ENCODE measurements around the gene ANO6. TPM values are rescaled to one million over a fixed set of nuclear protein-coding genes. Genes with fewer than 3 reads are reported as not detected.

Gene ANO6
- total RNA-seq, 1 experiment from 2014 or later, result 51.4 TPM

- H3K27me3 ChIP-seq (ENCODE audit: insufficient read depth, low read depth), result no peaks in the 10 kb centered on the region
- H2AFZ ChIP-seq, result no peak overlapping the region
- H3K4me2 ChIP-seq, result no peak overlapping the region
- no peak overlapping the region for H3K27ac ChIP-seq
- no peaks in the 10 kb centered on the region for H3K9me3 ChIP-seq (ENCODE audit: insufficient read depth, low read depth)
- H3K4me3 ChIP-seq, result no peak overlapping the region
- H3F3A ChIP-seq (ENCODE audit: insufficient read depth, low read depth), result peaks cover 23% of the 10 kb centered on the region
- intact Hi-C loops (cut with micrococcal nuclease; ENCODE audit: unreplicated experiment), result no loop called here
- TF ChIP-seq EZH2 (IDR thresholded peaks at IDR 0.05; ENCODE audit: low read depth) (no peak), CTCF (conservative IDR thresholded peaks at IDR 0.05) (no peak)
- DNase-seq, result no peak
- ChIA-PET CTCF (no interaction called here), POLR2A (ENCODE audit: unreplicated experiment) (no interaction called here)
- H3K79me2 ChIP-seq (ENCODE audit: low read depth), result peaks cover 53% of the 10 kb centered on the region
- BruUV-seq (replicated peaks), result no TSS peak
- no peaks in the 10 kb centered on the region for H3K36me3 ChIP-seq (ENCODE audit: low read depth)
- no peaks in the 10 kb centered on the region; the same call in 1 of the 2 replicates for H3K9me2 ChIP-seq (ENCODE audit: insufficient read depth)
- peaks cover 13% of the 10 kb centered on the region for H3K4me1 ChIP-seq (replicated peaks; ENCODE audit: insufficient read depth)
- no peaks in the 10 kb centered on the region for H4K20me1 ChIP-seq (ENCODE audit: insufficient read depth)
These were observed 2.8 kb upstream of the ANO6 start for GRCh38 chr12:45213107-45213506.

GRCh38 chr12:45214071-45214470, 1.8 kb upstream of the ANO6 start:
- POLR2A ChIA-PET (ENCODE audit: unreplicated experiment), result no interaction called here
- H3K4me3 ChIP-seq, result peak overlapping the region; percentile 86; the same call in 1 of the 2 replicates

DNA sequence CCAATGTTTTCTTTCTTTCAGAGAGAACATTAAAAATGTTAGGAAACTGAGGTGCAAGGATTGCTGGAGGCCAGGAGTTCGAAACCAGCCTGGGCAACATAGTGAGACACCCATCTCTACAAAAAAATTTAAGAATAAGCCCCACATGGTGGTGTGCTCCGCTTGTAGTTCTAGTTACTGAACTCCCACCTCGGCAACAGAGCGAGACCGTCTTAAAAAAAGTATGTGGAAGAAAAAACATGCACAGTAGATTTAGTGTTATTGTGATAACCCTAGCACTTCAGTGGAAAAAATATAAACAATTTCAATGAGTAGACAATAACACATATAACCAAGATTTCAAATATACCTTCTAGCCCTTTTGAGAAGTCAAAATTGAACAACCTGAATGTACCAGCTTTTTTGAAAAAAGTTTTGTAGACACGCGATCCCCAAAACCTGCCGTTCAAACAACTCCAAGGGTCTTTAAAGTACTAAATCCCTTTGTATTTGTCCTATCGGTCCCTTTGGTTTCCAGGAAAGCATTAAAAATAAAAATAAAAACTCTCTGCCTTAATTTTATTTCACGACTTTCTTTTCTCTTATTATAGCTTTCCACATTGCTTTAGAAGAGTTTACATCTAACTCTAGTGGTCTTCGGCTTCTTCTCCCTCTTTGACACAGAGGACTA, 1.0 kb upstream of the ANO6 start:
- H3K9me2 ChIP-seq (ENCODE audit: insufficient read depth), result no peaks in the 10 kb centered on the region; the same call in 1 of the 2 replicates
- H2AFZ ChIP-seq, result peak overlapping the region; percentile 80
- CTCF ChIA-PET, result interaction anchor here (0.5 to 0.9 kb wide), 3 partner anchors 8 to 135 kb away, joined by 3 to 6 read pairs (median 3); no protein-coding TSS in a partner anchor
- H3K4me3 ChIP-seq, result peak overlapping the region; percentile 86
- peaks cover 30% of the 10 kb centered on the region for H3K4me1 ChIP-seq (replicated peaks; ENCODE audit: insufficient read depth)
- POLR2A ChIA-PET (ENCODE audit: unreplicated experiment), result interaction anchor here (0.5 to 1.1 kb wide), 5 partner anchors 20 to 1318 kb away, joined by 3 to 11 read pairs (median 4); no protein-coding TSS in a partner anchor
- H3K36me3 ChIP-seq (ENCODE audit: low read depth), result no peaks in the 10 kb centered on the region
- H3K27ac ChIP-seq, result peak overlapping the region; percentile 93
- TSS peak; percentile 66 for BruUV-seq (replicated peaks)
- H3F3A ChIP-seq (ENCODE audit: insufficient read depth, low read depth), result peaks cover 38% of the 10 kb centered on the region
- H4K20me1 ChIP-seq (ENCODE audit: insufficient read depth), result no peaks in the 10 kb centered on the region
- TF ChIP-seq EZH2 (IDR thresholded peaks at IDR 0.05; ENCODE audit: low read depth) (no peak), CTCF (conservative IDR thresholded peaks at IDR 0.05) (no peak)
- H3K79me2 ChIP-seq (ENCODE audit: low read depth), result peaks cover 70% of the 10 kb centered on the region
- H3K9me3 ChIP-seq (ENCODE audit: insufficient read depth, low read depth), result no peaks in the 10 kb centered on the region
- H3K4me2 ChIP-seq, result peak overlapping the region; percentile 83
- H3K27me3 ChIP-seq (ENCODE audit: insufficient read depth, low read depth), result no peaks in the 10 kb centered on the region
- DNase-seq, result no peak
- intact Hi-C loops (cut with micrococcal nuclease; ENCODE audit: unreplicated experiment), result loop anchor here (1.0 to 5.0 kb wide), 5 partner anchors 19 to 512 kb away; partner anchors contain the start of gene ARID2

More at GRCh38 chr12:45214071-45214470, 1.8 kb upstream of the ANO6 start:
- no peak for DNase-seq
- Histone ChIP-seq H3K36me3 (ENCODE audit: low read depth) (no peaks in the 10 kb centered on the region), H3K27me3 (ENCODE audit: insufficient read depth, low read depth) (no peaks in the 10 kb centered on the region), H3F3A (ENCODE audit: insufficient read depth, low read depth) (peaks cover 30% of the 10 kb centered on the region), H4K20me1 (ENCODE audit: insufficient read depth) (no peaks in the 10 kb centered on the region), H3K9me3 (ENCODE audit: insufficient read depth, low read depth) (no peaks in the 10 kb centered on the region), H2AFZ (no peak overlapping the region), H3K4me1 (replicated peaks; ENCODE audit: insufficient read depth) (peaks cover 22% of the 10 kb centered on the region), H3K9me2 (ENCODE audit: insufficient read depth) (no peaks in the 10 kb centered on the region; the same call in 1 of the 2 replicates), H3K79me2 (ENCODE audit: low read depth) (peaks cover 62% of the 10 kb centered on the region), H3K27ac (peak overlapping the region; percentile 93), H3K4me2 (peak overlapping the region; percentile 83)
- BruUV-seq (replicated peaks), result no TSS peak
- CTCF ChIA-PET, result interaction anchor here (0.7 kb wide), 1 partner anchor 28 kb away, joined by 7 read pairs; no protein-coding TSS in a partner anchor
- intact Hi-C loops (cut with micrococcal nuclease; ENCODE audit: unreplicated experiment), result loop anchor here (2.0 kb wide), 1 partner anchor 43 kb away; no protein-coding TSS in a partner anchor
- no peak for TF ChIP-seq EZH2 (IDR thresholded peaks at IDR 0.05; ENCODE audit: low read depth)
- TF ChIP-seq CTCF (conservative IDR thresholded peaks at IDR 0.05), result no peak
